GM19324 (cell line): ENCODE data around the gene SLC7A1.
"Not testable (repeated sequence)": the region's sequence is repeated elsewhere in the genome, so short reads cannot be mapped to it uniquely, and the experiment has no call there.

Source experiments
- ATAC-seq: cut with Tn5 transposase; IDR thresholded peaks from one replicate; pipeline ENCODE4 v1.9.1; 2021; ENCODE audit warnings: mild to moderate bottlenecking, moderate library complexity; ENCODE audit not compliant: unreplicated experiment, low FRiP score

SLC7A1 gene

DNA sequence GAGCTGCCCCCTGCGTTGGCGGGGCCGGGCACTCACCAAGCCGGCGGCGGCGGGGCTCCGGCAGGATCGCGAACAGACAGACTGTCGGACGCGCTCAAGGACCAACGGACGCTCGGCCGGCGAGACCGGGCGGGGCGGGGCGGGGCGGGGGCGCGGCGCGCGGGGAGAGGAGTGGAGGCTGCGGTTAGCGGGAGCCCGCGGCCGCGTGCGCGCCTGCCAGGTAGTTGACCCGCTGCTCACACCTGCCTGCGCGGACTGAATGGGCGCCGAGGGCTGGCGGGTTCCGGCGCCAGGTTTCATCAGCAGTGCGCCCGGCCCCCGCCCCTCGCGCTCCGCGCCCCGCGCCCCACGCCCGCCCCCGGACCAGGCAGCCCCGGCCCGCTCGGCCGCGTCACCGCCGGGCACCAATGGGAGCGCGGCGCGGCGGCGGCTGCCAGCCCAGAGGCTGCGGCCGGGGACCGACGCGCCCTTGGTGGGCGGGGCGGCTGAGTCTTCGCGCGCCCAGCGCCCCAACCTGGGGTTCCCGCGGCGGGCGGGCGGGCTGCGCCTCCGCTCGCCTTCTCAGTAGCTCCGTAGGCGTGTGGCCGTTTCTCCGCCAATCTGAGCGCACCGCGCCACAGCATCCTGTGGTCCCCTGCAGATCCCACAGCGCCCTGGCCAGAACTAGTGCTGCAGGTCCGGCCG lies at the start of gene SLC7A1:
Gene SLC7A1 (minus strand): TSS at position 309 of the 684 bp plus-strand sequence. CDS start 59,500 bp downstream, outside the sequence.
- ATAC-seq, result peak; percentile 94

DNA sequence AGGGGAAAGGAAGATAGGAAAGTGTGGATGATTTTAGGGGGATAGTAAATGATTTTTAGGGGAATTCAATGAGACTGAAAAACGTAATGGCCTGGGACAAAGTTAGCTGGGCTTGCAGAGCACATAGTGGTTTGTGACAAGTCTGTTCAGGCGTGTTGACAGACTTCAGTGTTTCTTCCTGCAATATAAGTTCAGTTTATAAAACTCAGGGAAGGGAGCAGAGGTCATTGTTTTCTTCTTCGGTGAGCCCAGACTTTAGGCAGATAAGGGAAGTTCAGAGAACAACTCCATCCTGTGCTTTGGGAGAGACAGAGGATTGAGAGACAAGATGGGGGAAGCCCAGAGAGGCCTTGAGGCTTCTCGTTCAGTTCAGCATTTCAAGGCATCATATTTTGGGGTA lies 45.2 kb upstream of the SLC7A1 start:
- ATAC-seq, result no peak

- ATAC-seq, result not testable (repeated sequence)
These were observed 41.3 kb upstream of the SLC7A1 start for GRCh38 chr13:29636831-29637230.

DNA sequence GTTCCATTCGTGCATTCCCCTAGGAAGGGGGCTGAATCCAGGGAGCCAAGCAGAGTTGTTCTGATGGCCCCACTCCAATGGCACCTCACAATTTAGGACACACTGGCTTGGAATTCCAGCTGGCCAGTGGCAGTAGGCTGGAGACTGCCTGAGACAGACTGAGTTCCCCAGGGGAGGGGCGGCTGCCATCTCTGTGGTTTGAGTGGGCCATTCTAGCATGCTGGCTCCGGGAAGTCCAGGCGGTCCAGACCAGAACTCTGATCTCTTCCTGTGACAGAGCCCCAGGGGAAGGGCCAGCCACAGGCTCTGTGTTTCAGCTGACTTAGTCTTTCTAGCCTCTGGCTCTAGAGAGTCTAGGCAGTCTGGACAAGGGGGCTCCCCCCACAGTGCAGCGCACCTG lies 29.5 kb upstream of the SLC7A1 start:
- ATAC-seq, result no peak

GRCh38 chr13:29621841-29622240 lies 26.4 kb upstream of the SLC7A1 start:
- no peak for ATAC-seq

- ATAC-seq, result no peak
These were observed 25.7 kb upstream of the SLC7A1 start for GRCh38 chr13:29621051-29621800.

- no peak for ATAC-seq
These were observed 24.5 kb upstream of the SLC7A1 start for GRCh38 chr13:29619995-29620394.

GRCh38 chr13:29613101-29613500 lies 17.6 kb upstream of the SLC7A1 start:
- no peak for ATAC-seq

GRCh38 chr13:29607465-29607864 lies 12.0 kb upstream of the SLC7A1 start:
- ATAC-seq, result no peak

DNA sequence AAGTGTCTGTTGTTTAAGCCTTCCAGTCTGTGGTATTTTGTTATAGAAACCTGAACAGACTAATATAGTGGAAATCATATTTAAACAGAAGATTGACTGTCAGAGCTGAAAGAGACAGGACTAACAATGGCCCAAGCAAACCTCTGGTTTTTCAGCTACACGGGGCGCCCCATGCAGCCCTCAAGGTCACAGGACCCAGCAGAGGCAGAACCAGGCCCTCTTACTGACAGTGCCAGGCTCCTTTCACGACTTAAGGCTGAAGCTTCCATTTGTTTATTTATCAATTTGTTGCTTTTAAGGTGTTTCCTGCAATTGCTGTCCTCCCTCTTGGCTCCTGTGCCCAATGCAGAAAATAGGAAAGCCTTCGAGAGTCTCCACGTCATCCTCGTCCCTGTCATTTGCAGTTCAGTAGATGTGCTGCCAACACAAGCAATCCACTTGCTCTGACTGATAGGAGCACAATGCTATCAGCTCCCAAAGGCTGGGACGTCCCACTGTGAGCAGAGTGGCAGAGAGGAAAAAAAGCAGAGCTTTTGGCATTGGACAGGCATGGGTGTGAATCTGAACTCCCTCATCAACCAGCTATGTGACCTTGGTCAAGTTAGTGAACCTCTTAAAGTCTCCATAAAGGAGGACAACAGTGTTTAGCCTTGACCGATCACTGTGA lies 10.5 kb upstream of the SLC7A1 start:
- ATAC-seq, result no peak

- no peak for ATAC-seq
These were observed 2.8 kb upstream of the SLC7A1 start for GRCh38 chr13:29598321-29598720.

DNA sequence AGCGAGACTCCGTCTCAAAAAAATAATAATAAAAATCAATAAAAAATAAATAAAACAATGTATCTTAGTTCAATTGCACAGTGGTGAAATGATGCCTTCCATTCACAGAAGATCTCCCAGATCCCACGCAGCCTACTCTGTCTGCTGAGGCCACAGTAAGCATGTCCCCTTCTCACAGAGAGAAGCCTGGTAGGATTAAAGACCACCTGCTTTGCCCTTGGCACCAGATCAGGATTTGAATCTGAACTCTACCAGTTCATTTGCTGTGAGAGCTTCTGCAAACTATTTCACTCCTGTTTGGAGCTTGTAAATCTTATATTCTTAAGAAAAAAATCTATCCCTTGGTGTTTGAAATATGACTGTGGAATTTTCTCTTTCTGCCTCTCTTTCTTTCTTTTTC lies 2.2 kb upstream of the SLC7A1 start:
- ATAC-seq, result no peak

- no peak for ATAC-seq
These were observed 1.8 kb upstream of the SLC7A1 start for GRCh38 chr13:29597246-29597645.

GRCh38 chr13:29596064-29596418 lies 553 bp upstream of the SLC7A1 start:
- ATAC-seq, result no peak

- peak; percentile 44 for ATAC-seq
These were observed 643 bp downstream of the SLC7A1 start for GRCh38 chr13:29594710-29595379.

GRCh38 chr13:29594303-29594709 lies 1.2 kb downstream of the SLC7A1 start:
- peak; percentile 18 for ATAC-seq

DNA sequence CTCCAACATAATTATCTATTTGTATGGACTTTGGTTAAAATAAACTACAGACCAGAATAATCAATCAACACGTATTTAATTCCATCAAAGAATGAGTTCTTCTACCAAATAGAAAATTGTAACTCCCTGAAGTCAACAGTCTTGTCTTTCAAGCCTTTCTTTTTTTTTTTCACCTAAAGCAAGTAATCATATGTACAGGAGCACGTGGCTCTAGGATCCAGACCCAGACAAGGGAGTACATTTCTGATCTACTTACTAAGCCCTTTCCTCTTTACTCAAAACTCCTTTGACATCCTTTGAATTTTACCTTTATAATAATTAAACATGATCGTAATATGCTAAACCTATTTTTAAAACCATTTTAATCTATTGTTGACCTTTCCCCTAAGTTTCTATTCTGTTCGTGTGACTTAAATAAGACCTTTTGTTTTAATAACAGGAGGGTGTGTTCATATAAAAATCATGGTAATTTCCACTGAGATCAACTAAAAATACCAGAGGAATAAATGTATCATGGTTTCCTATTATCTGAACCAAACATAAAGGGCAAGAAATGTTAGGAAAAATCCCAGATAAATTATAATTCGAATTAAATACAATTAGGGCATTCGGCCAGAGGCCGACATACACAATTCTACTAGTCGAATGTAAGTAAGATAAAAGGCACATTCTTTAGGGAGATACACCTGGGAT lies 1.7 kb downstream of the SLC7A1 start:
- ATAC-seq, result no peak

DNA sequence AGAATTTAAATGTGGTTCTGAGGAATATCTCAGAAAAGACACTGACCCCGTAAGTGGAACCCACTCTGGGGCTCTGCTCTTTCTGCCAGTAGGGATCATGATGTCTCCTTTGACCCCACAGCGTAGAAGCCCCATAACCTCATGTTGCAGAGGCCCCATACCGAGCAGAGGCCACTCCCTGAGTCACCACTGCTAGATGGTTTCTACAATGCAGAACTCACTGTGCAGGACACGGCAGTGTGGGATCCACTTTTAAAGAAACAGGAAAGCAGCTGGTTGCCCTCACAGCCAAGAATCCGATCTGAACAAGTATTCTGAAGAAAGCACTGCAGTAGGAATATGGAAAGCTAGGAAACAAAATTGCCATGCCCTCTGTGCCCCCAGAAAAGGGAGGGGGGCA lies 4.2 kb downstream of the SLC7A1 start:
- no peak for ATAC-seq

GRCh38 chr13:29589967-29590366 lies 5.5 kb downstream of the SLC7A1 start:
- ATAC-seq, result no peak

DNA sequence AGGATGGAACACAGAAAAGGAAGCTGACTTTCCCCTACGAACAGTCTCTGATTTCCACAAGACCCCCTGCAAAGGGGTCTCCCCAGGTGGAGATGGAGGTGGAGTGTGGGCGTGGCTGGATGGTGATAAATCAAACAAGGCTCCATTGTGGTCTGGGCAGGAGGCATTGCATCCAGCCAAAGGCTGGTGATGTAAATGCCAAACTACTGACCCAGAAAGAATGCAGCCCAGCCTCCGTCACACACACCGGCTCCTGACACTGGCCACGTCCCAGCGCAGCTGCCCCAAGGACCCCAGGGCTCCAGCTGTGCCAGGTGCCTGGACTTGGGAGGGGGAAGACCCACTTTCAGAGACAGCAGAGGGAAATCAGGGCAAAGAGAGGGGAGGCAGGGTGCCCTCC lies 6.3 kb downstream of the SLC7A1 start:
- ATAC-seq, result no peak
